Activated CD4-positive, alpha-beta T cell treated with anti-CD3 and anti-CD28 coated beads for 1 hour (primary cell): ENCODE data around the gene GRIN2C.

Source experiments
- DNase-seq: peaks from one replicate; pipeline ENCODE4 v3.0.0-alpha.2; 2020

Gene GRIN2C

GRCh38 chr17:74842599-74843351 is 16.9 kb downstream of the GRIN2C start:
- DNase-seq: no peak

GRCh38 chr17:74842146-74842598 is 17.5 kb downstream of the GRIN2C start:
- DNase-seq: no peak

GRCh38 chr17:74840989-74841666 is 18.6 kb downstream of the GRIN2C start:
- no peak for DNase-seq

GRCh38 chr17:74839990-74840852 is 19.5 kb downstream of the GRIN2C start:
- no peak for DNase-seq

GRCh38 chr17:74838274-74838673 is 21.4 kb downstream of the GRIN2C start:
- DNase-seq: no peak

GRCh38 chr17:74836691-74837467 is 22.8 kb downstream of the GRIN2C start:
- DNase-seq: no peak

GRCh38 chr17:74836191-74836590 is 23.5 kb downstream of the GRIN2C start:
- no peak for DNase-seq

- DNase-seq: no peak
Measured at GRCh38 chr17:74833501-74834377, 25.9 kb downstream of the GRIN2C start.

GRCh38 chr17:74832421-74832820 is 27.3 kb downstream of the GRIN2C start:
- no peak for DNase-seq

GRCh38 chr17:74831444-74832146 is 28.1 kb downstream of the GRIN2C start:
- no peak for DNase-seq

- DNase-seq: no peak
Measured at GRCh38 chr17:74830861-74831260, 28.8 kb downstream of the GRIN2C start.

GRCh38 chr17:74827800-74828199 is 31.9 kb downstream of the GRIN2C start:
- no peak for DNase-seq

GRCh38 chr17:74825952-74826719 is 33.5 kb downstream of the GRIN2C start:
- no peak for DNase-seq

GRCh38 chr17:74824961-74825627 is 34.6 kb downstream of the GRIN2C start:
- no peak for DNase-seq

GRCh38 chr17:74822939-74823367 is 36.7 kb downstream of the GRIN2C start:
- no peak for DNase-seq

GRCh38 chr17:74822335-74822938 is 37.2 kb downstream of the GRIN2C start:
- no peak for DNase-seq

GRCh38 chr17:74821655-74822334 is 37.9 kb downstream of the GRIN2C start:
- DNase-seq: no peak

GRCh38 chr17:74819801-74820436 is 39.8 kb downstream of the GRIN2C start:
- DNase-seq: no peak
